Endothelial cell (in vitro differentiated cells): ENCODE measurements around the gene NAT16. TPM values are rescaled to one million over a fixed set of nuclear protein-coding genes. Genes with fewer than 3 reads are reported as not detected.
"Not testable (repeated sequence)": the region's sequence is repeated elsewhere in the genome, so short reads cannot be mapped to it uniquely, and the experiment has no call there.

Source experiments
- DNase-seq: peaks from one replicate; pipeline ENCODE4 v3.0.0; 2021; ENCODE audit warnings: low spot score
- H3K27ac Mint-ChIP-seq: one replicate; pipeline ENCODE4 v1.8.0; 2021; ENCODE audit warnings: mixed read lengths, inconsistent platforms; ENCODE audit not compliant: unreplicated experiment
- H3K27me3 Mint-ChIP-seq: one replicate; pipeline ENCODE4 v1.8.0; 2021; ENCODE audit warnings: mild to moderate bottlenecking, moderate library complexity, mixed read lengths, inconsistent platforms; ENCODE audit not compliant: unreplicated experiment
- H3K36me3 Mint-ChIP-seq: one replicate; pipeline ENCODE4 v1.8.0; 2021; ENCODE audit warnings: mild to moderate bottlenecking, low read depth, mixed read lengths, inconsistent platforms; ENCODE audit not compliant: unreplicated experiment
- H3K4me1 Mint-ChIP-seq: one replicate; pipeline ENCODE4 v1.8.0; 2021; ENCODE audit warnings: mild to moderate bottlenecking, mixed read lengths, inconsistent platforms; ENCODE audit not compliant: unreplicated experiment
- H3K4me3 Mint-ChIP-seq: one replicate; pipeline ENCODE4 v1.8.0; 2021; ENCODE audit warnings: mild to moderate bottlenecking, mixed read lengths, inconsistent platforms; ENCODE audit not compliant: unreplicated experiment
- H3K9me3 Mint-ChIP-seq: one replicate; pipeline ENCODE4 v1.8.0; 2021; ENCODE audit warnings: mixed read lengths, inconsistent platforms; ENCODE audit not compliant: unreplicated experiment
- total RNA-seq: library from RNA; stranded (reverse); fragmentation: NEBNext Ultra II Directional; extraction: Animal tissue kit (Norgen Biotek cat#: 25700); gene quantifications from one replicate; pipeline ENCODE4 v1.2.1, GENCODE V29; 2021; ENCODE audit not compliant: unreplicated experiment
- TF ChIP-seq, protein P1 (sequence below): fragments of 200-600 bp; sonication (generic); IDR thresholded peaks from one replicate; pipeline ENCODE4 v1.5.0; 2021; ENCODE audit warnings: antibody characterized with exemption; ENCODE audit not compliant: unreplicated experiment

Gene NAT16
- total RNA-seq, 1 donor from 2014 or later = not detected

DNA sequence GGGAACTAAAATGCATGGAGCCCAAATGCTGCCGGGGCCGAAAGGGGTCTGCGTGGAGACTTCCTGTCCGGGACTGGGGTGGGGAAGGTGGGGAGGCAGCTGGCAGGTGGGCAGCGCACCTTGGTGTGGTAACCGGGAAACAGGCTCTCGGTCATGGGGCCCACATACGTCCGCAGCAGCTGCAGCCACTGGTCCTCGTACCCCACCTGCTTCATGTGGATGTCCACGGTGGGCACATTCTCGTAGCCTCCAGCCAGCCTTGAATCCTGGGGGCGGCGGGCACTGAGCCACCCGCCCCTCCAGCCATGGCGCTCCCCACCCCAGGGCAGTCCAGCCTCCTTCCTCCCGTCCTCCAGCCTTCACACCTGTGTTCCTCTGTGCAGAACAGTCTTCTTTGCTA lies 27.4 kb upstream of the NAT16 start:
- TF ChIP-seq, protein P1, sequence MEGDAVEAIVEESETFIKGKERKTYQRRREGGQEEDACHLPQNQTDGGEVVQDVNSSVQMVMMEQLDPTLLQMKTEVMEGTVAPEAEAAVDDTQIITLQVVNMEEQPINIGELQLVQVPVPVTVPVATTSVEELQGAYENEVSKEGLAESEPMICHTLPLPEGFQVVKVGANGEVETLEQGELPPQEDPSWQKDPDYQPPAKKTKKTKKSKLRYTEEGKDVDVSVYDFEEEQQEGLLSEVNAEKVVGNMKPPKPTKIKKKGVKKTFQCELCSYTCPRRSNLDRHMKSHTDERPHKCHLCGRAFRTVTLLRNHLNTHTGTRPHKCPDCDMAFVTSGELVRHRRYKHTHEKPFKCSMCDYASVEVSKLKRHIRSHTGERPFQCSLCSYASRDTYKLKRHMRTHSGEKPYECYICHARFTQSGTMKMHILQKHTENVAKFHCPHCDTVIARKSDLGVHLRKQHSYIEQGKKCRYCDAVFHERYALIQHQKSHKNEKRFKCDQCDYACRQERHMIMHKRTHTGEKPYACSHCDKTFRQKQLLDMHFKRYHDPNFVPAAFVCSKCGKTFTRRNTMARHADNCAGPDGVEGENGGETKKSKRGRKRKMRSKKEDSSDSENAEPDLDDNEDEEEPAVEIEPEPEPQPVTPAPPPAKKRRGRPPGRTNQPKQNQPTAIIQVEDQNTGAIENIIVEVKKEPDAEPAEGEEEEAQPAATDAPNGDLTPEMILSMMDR = no peak
- no peak overlapping the region for H3K4me3 Mint-ChIP-seq
- peaks cover 5% of the 10 kb centered on the region for H3K27me3 Mint-ChIP-seq
- peaks cover 10% of the 10 kb centered on the region for H3K36me3 Mint-ChIP-seq
- no peaks in the 10 kb centered on the region for H3K4me1 Mint-ChIP-seq
- H3K27ac Mint-ChIP-seq = no peak overlapping the region
- H3K9me3 Mint-ChIP-seq = no peaks in the 10 kb centered on the region
- DNase-seq = no peak

DNA sequence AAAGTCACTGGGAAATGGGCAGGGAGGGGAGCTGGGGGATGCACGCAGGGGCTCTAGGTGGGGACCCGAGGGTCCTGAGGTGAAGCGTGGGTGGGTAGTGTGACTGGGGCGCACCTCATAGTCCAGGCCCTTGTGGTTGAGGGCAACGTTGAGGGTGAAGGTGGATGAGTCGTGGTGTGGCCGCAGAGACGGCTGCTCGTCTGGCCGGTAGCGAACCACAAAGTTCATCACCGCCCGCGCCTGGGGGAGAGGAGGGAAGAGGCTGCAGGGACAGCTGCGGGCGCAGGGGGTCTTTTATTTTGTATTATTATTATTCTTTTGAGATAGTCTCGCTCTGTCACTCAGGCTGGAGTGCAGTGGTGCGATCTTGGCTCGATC lies 26.6 kb upstream of the NAT16 start:
- DNase-seq = no peak
- Mint-ChIP-seq H3K27me3 (peaks cover 5% of the 10 kb centered on the region), H3K4me3 (no peak overlapping the region), H3K9me3 (no peaks in the 10 kb centered on the region), H3K4me1 (no peaks in the 10 kb centered on the region), H3K27ac (no peak overlapping the region), H3K36me3 (peaks cover 10% of the 10 kb centered on the region)
- TF ChIP-seq, protein P1 = no peak

DNA sequence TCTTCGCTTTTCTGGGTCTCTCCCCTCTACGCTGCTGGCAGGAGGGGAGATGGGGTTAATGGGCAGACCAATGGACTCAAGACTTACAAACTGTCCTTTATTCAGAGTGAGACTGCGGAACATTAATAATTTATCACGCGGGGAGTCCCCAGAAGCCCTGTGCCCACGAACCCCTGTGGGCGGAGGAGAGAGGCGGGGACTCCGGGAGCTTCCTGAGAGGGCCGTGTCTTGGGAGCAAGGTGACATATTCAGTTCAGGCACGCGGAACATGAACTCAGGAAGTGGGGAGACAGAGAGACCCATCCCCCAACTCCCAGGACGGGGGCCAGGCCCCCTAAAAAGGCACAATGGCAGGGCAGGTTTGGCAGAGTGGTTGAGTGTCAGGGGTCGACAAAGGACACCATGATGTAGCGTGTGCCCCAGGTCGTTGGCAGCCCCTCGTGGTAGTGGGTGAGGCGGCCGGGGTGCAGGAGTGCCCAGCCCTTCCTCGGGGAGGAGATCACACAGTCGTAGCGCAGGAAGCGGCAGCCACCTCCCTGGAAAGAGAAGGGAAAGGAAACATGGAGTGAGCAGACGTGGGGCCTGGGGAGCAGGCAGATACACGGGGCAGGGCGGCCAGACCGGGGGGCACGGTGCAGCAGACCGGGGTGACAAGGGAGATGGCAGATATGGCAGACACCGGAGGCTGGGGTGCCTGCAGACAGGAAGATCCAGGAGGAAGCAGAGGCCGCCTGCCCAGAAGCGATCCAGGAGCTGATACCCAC lies 26.0 kb upstream of the NAT16 start:
- TF ChIP-seq, protein P1 = no peak
- no peaks in the 10 kb centered on the region for H3K9me3 Mint-ChIP-seq
- H3K27ac Mint-ChIP-seq = no peak overlapping the region
- H3K4me3 Mint-ChIP-seq = no peak overlapping the region
- no peak for DNase-seq
- peaks cover 5% of the 10 kb centered on the region for H3K27me3 Mint-ChIP-seq
- H3K36me3 Mint-ChIP-seq = peaks cover 10% of the 10 kb centered on the region
- no peaks in the 10 kb centered on the region for H3K4me1 Mint-ChIP-seq

DNA sequence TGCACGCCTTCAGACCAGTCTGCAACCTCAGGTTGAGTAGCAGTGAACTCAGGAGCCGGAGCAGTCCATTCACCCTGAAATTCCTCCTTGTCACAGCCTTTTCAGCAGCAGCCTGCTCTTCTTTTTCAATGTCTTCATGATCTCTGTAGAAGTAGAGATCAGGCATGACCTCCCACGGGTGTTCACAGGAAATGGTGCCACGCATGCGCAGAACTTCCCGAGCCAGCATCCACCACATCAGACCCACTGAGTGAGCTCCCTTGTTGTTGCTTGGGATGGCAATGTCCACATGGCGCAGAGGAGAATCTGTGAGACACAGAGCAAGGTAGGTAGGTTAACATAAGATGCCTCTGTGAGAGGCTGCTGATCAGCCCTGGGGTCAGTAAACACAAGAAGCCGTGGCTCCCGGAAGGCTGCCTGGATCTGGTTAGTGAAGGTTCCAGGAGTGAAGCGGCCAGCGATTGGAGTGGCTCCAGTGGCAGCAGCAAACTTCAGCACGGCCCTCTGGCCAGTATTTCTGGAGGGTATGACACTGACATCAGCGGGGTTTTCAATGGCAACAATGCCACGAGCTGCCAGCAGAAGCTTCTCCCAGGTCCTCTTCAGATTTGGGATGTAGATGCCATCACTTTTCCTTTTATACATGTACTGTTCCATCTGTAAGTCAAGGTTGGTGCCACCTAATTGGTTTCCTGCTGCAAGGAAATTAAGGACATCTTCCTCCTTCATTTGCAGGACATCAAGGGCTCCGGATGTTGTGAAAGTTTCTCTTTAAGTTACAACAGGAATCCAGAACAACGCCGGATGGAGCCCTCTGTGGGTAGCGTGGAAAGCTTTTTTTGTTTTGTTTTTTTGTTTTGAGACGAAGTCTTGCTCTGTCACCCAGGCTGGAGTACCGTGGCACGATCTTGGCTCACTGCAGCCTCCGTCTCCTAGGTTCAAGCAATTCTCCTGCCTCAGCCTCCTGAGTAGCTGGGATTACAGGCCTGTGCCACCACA lies 23.9 kb upstream of the NAT16 start:
- H3K27me3 Mint-ChIP-seq = peaks cover 11% of the 10 kb centered on the region
- not testable (repeated sequence) for H3K4me3 Mint-ChIP-seq, H3K9me3 Mint-ChIP-seq, H3K36me3 Mint-ChIP-seq, DNase-seq, H3K4me1 Mint-ChIP-seq, H3K27ac Mint-ChIP-seq

DNA sequence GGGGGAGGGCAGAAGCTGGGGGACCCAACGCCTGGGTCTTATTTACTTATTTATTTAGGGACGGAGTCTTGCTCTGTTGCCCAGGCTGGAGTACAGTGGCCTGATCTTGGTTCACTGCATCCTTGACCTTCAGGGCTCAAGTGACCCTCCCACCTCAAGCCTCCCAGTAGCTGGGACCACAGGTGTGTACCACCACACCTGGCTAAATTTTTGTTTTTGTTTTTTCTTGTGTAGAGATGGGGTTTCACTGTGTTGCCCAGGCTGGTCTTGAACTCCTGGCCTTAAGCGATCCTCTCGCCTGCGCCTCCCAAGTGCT lies 22.5 kb upstream of the NAT16 start:
- no peak overlapping the region for H3K4me3 Mint-ChIP-seq
- H3K27me3 Mint-ChIP-seq = peaks cover 11% of the 10 kb centered on the region
- TF ChIP-seq, protein P1 = no peak
- DNase-seq = no peak
- H3K27ac Mint-ChIP-seq = no peak overlapping the region
- no peaks in the 10 kb centered on the region for H3K9me3 Mint-ChIP-seq
- H3K36me3 Mint-ChIP-seq = no peaks in the 10 kb centered on the region
- H3K4me1 Mint-ChIP-seq = no peaks in the 10 kb centered on the region
